ENCODE data around the gene SDHA. TPM values are rescaled to one million over a fixed set of nuclear protein-coding genes. Genes with fewer than 3 reads are reported as not detected.
"Not testable (repeated sequence)": the region's sequence is repeated elsewhere in the genome, so short reads cannot be mapped to it uniquely, and the experiment has no call there.

The SDHA gene
- 207 and 247 TPM in 2 replicates for total RNA-seq
- 328 and 410 TPM in 2 replicates for polyA plus RNA-seq

GRCh38 chr5:217494-218456, at the start of gene SDHA, which contains the start of gene CCDC127:
SDHA (plus strand) TSS chr5:218320; CDS start chr5:218356, 36 bp downstream.
CCDC127 (minus strand) TSS chr5:218153; CDS start chr5:216849, 1,304 bp downstream.
- not testable (repeated sequence) for H3K27me3 ChIP-seq; H3K9me3 ChIP-seq (ENCODE audit: low read depth); H3K4me1 ChIP-seq (ENCODE audit: low read depth); H3K36me3 ChIP-seq
- peak within 1 kb of the TSS; percentile 94 for H3K4me3 ChIP-seq
- peak; percentile 94 to 97 for DNase-seq (ENCODE audit: low read depth in 1 of 2, low spot score in 1 of 2)
- H3K27ac ChIP-seq, result peak within 1 kb of the TSS; percentile 95
- TF ChIP-seq CTCF (IDR thresholded peaks at IDR 0.05; ENCODE audit: low read depth, low read length), result peak; percentile 46

- Histone ChIP-seq H3K4me1 (ENCODE audit: low read depth) (no peaks in the 10 kb centered on the region), H3K27ac (no peak overlapping the region), H3K27me3 (no peaks in the 10 kb centered on the region), H3K9me3 (ENCODE audit: low read depth) (no peaks in the 10 kb centered on the region), H3K36me3 (no peaks in the 10 kb centered on the region), H3K4me3 (no peak overlapping the region)
- DNase-seq (ENCODE audit: low read depth in 1 of 2, low spot score in 1 of 2), result peak in 1 of 2 donors; percentile 94
- TF ChIP-seq CTCF (IDR thresholded peaks at IDR 0.05; ENCODE audit: low read depth, low read length), result no peak
Measured at GRCh38 chr5:169071-169727, 48.9 kb upstream of the SDHA start.

GRCh38 chr5:169728-170094, 48.4 kb upstream of the SDHA start:
- Histone ChIP-seq H3K9me3 (ENCODE audit: low read depth) (no peaks in the 10 kb centered on the region), H3K4me1 (ENCODE audit: low read depth) (no peaks in the 10 kb centered on the region), H3K27me3 (no peaks in the 10 kb centered on the region), H3K36me3 (no peaks in the 10 kb centered on the region), H3K4me3 (no peak overlapping the region), H3K27ac (no peak overlapping the region)
- no peak for DNase-seq (ENCODE audit: low read depth in 1 of 2, low spot score in 1 of 2)
- TF ChIP-seq CTCF (IDR thresholded peaks at IDR 0.05; ENCODE audit: low read depth, low read length), result no peak

GRCh38 chr5:170971-171800, 46.9 kb upstream of the SDHA start:
- TF ChIP-seq CTCF (IDR thresholded peaks at IDR 0.05; ENCODE audit: low read depth, low read length), result no peak
- no peak overlapping the region for H3K4me3 ChIP-seq

GRCh38 chr5:171801-172331, 46.3 kb upstream of the SDHA start:
- Histone ChIP-seq H3K4me1 (ENCODE audit: low read depth) (no peaks in the 10 kb centered on the region), H3K27me3 (no peaks in the 10 kb centered on the region), H3K4me3 (no peak overlapping the region), H3K9me3 (ENCODE audit: low read depth) (no peaks in the 10 kb centered on the region), H3K27ac (no peak overlapping the region), H3K36me3 (no peaks in the 10 kb centered on the region)
- TF ChIP-seq CTCF (IDR thresholded peaks at IDR 0.05; ENCODE audit: low read depth, low read length), result no peak
- no peak for DNase-seq (ENCODE audit: low read depth in 1 of 2, low spot score in 1 of 2)

More at GRCh38 chr5:170971-171800, 46.9 kb upstream of the SDHA start:
- no peak for DNase-seq (ENCODE audit: low read depth in 1 of 2, low spot score in 1 of 2)
- Histone ChIP-seq H3K36me3 (no peaks in the 10 kb centered on the region), H3K4me1 (ENCODE audit: low read depth) (no peaks in the 10 kb centered on the region), H3K27me3 (no peaks in the 10 kb centered on the region), H3K9me3 (ENCODE audit: low read depth) (no peaks in the 10 kb centered on the region), H3K27ac (no peak overlapping the region)
